ENCODE measurements around the gene LTK.

DNA sequence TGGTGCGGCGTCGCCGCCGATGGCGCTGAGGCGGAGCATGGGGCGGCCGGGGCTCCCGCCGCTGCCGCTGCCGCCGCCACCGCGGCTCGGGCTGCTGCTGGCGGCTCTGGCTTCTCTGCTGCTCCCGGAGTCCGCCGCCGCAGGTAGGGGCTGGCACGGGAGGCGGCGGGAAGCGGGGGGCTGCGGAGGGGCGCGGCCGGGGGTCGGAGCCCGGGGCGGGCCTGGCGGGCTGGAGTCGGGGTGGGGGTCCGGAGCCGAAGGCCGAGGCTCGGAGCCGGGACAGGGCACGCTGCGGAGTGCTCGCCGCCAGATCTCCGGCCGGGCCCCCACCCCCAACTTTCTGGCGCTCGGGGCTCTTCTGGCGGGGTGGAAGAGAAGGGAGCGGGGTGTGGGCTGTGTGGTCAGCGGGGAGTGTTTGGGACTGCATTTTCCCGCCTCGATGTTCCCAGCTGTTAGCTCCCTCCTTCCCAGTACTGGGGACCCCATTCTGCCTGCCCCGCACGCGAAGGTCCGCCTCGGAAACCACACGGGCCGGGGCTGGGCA is 45.7 kb upstream of the LTK start:
- TF ChIP-seq EZH2 (IDR thresholded peaks at IDR 0.05; ENCODE audit: low read depth, low read length, severe bottlenecking) (no peak), HDAC6 (IDR thresholded peaks at IDR 0.05; ENCODE audit: low read depth, low read length) (no peak), CBX5 (IDR thresholded peaks at IDR 0.05; ENCODE audit: low read depth, low read length) (no peak), RXRA (IDR thresholded peaks at IDR 0.05; ENCODE audit: insufficient read depth, low read depth, low read length) (no peak), EP300 (IDR thresholded peaks at IDR 0.05; ENCODE audit: borderline replicate concordance in 1 of 2, low read depth in 2 of 2, low read length in 2 of 2) (no peak), POLR2A (IDR thresholded peaks at IDR 0.05; ENCODE audit: control extremely low read depth in 1 of 2, low read depth in 2 of 2, low read length in 2 of 2) (no peak; a peak in 1 of 3 replicates)
- TF ChIP-seq, protein P1, sequence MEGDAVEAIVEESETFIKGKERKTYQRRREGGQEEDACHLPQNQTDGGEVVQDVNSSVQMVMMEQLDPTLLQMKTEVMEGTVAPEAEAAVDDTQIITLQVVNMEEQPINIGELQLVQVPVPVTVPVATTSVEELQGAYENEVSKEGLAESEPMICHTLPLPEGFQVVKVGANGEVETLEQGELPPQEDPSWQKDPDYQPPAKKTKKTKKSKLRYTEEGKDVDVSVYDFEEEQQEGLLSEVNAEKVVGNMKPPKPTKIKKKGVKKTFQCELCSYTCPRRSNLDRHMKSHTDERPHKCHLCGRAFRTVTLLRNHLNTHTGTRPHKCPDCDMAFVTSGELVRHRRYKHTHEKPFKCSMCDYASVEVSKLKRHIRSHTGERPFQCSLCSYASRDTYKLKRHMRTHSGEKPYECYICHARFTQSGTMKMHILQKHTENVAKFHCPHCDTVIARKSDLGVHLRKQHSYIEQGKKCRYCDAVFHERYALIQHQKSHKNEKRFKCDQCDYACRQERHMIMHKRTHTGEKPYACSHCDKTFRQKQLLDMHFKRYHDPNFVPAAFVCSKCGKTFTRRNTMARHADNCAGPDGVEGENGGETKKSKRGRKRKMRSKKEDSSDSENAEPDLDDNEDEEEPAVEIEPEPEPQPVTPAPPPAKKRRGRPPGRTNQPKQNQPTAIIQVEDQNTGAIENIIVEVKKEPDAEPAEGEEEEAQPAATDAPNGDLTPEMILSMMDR (IDR thresholded peaks at IDR 0.05; ENCODE audit: control extremely low read depth in 1 of 3, insufficient read depth in 1 of 3, low read depth in 1 of 3, low read length in 3 of 3): no peak

Measured in H1 (cell line).